Esophagus mucosa (tissue), 1 donor: ENCODE measurements around the gene CDY1B. TPM values are rescaled to one million over a fixed set of nuclear protein-coding genes. Genes with fewer than 3 reads are reported as not detected.
"Not testable (repeated sequence)": the region's sequence is repeated elsewhere in the genome, so short reads cannot be mapped to it uniquely, and the experiment has no call there.

Experiments
- ATAC-seq: fragments of 200-7000 bp; cut with Tn5 transposase; one replicate; pipeline ENCODE4 v1.9.1; 2020
- total RNA-seq: library from RNA; stranded (reverse); gene quantifications from one replicate; pipeline ENCODE4 v1.2.4, GENCODE V29; 2023
- donor health status: DM: yes; HTN: yes; CAD: no.

CDY1B gene, protein sequence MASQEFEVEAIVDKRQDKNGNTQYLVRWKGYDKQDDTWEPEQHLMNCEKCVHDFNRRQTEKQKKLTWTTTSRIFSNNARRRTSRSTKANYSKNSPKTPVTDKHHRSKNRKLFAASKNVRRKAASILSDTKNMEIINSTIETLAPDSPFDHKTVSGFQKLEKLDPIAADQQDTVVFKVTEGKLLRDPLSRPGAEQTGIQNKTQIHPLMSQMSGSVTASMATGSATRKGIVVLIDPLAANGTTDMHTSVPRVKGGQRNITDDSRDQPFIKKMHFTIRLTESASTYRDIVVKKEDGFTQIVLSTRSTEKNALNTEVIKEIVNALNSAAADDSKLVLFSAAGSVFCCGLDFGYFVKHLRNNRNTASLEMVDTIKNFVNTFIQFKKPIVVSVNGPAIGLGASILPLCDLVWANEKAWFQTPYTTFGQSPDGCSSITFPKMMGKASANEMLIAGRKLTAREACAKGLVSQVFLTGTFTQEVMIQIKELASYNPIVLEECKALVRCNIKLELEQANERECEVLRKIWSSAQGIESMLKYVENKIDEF
- total RNA-seq, result not detected

DNA sequence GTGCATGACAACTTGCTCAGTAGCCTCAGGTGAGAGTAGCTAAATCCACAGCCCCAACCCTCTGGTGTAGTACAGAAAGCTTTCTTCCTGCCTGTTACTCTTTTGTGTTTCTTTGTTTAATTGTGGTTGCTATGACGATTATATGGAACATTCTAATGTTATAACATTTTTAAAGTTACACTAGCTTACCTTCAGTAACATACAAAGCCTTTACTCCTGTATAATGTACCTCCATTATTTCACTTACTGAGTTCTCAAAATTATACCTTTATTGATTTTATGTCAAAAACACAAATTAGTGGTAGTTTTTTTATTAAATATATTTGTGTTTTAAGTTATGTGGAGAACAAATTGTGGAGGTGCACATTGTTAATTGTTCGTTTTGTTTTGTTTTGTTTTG is at the start of gene CDY1B:
TSS of gene CDY1B (minus strand) at position 101 of the 400 bp plus-strand sequence. CDS start 331 bp downstream, outside the sequence.
- ATAC-seq, result not testable (repeated sequence)

DNA sequence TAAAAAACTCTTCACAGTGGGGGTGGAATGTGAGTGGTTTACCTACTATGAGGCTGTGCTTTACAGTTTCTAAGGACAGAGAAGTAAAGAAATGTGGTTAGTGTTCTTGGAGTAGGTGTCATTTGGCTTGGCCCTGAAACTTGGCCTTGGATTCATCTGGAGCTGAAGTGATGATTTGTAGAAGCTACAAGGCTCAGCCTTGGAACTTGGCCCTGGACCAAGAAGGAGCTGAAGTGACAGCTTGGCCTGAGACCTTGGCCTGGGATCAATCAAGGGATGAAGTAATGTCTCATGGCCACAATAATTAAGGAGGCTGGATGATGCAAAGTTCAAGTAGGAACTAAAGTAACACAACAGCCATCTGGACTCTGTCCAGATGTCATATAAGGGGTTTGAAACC is 1.7 kb upstream of the CDY1B start:
- ATAC-seq, result not testable (repeated sequence)

DNA sequence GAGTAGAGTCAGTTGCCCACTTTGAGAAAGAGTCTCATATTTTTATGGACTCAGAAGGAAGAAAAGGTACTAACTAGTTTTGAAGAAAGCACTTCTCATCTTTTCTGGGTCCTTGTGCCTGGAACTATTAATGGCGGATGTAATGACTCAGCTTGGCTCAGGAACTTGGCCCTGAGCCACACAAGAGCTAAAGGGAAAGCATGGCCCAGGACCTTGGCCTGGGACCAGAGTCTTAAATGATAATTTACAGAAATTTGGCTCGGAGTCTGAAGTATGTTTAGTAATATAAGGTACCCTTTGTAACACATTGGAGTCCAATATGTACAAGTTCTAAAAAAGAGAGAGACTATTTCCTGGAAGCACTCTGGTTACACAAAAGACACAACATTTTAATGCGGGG is 4.6 kb downstream of the CDY1B start:
- not testable (repeated sequence) for ATAC-seq

DNA sequence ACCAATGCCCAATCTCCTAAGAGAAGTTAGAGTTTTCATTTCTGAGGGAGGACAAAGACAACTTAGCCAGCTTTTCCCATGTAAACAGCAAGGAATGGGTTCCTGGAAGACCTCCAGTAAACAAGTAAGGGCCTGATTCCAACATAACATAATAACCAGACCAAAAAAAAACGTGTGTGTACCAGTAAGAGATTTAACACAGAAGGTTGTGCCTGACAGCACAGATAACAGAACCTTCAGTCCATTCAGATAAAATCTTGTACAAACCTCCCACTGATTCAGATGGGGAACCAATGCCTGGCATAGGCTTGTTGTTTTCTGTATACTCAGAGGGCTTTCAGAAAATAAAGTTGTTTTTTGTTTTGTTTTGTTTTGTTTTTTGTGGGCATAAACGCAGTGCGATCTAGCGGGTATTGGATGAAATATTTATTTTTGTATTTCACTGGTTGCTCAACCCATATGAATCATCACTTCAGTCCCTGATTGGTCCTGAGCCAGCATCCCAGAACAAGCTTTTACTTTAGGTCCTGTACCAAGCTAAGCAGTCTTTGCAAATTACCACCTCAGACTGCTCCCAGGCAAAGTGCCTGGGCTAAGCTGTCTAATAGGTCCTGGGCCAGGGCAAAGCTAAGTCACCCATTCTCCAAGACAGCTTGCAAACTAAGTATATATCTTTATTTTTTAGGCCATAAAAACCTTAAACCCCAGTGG is 8.7 kb downstream of the CDY1B start:
- ATAC-seq, result not testable (repeated sequence)

DNA sequence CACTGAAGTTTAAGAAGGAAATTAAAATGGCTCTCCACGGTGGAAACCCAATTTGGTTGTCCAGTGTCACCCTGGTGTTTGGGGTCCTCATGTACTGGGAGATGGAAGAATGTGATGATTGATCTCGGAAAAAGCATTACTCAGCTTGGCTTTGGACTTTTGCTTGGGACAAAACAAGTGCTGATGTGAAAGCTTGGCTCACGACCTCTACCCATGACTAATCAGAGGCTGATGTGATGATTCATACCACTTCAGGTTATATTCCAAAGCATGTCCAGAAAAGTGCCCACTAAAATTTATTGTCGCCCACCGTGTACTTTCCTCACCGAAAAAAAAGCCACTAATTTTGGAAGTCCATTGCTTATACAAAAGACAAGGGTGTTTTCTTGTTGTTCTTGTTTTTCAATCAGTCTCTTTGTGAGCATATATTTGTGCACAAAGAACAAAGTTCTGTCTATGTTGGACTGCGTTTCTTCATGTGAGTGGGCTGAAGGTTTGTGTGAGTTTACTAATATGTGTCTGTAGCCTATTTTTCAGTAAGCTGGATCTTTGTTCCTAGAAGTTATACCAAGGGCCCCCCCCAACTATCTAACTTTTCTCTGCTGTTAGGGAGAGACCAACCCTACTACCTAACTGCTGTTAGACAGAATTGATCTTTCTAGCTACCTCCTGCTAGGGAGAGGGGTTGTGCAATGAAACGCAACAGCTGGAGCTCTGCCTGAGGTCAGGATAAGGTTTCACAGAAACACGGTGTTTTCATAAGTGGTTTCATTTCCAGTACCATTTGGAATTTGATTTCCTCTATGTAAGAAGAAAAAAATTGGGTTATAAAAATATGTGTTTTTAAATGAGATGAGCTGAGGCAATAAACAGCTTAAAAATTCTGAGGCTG is 21.4 kb downstream of the CDY1B start:
- not testable (repeated sequence) for ATAC-seq
